HL-60 (cell line): Measurements from ENCODE around the gene MST1R.

Source experiments
- DNase-seq, 2 experiments: peaks; one replicate each; pipeline ENCODE4 v3.0.0-alpha.2; 2010 to 2020; ENCODE audit warnings: low read depth in 1 of 2, low spot score in 1 of 2
- H3K27ac ChIP-seq: fragments of 250-450 bp; sonication (Bioruptor Pico); replicated peaks from 2 replicates; pipeline ENCODE4 v1.5.1; 2020; ENCODE audit warnings: mild to moderate bottlenecking, moderate library complexity
- H3K27me3 ChIP-seq: fragments of 250-450 bp; sonication (Bioruptor Pico); 2 replicates; pipeline ENCODE4 v1.5.1; 2021; ENCODE audit warnings: mild to moderate bottlenecking, moderate library complexity; ENCODE audit not compliant: insufficient read depth, poor library complexity, severe bottlenecking
- H3K4me3 ChIP-seq: replicated peaks from 2 replicates; pipeline ENCODE4 v1.5.1; 2011; ENCODE audit warnings: mild to moderate bottlenecking, control low read depth, low read length; ENCODE audit not compliant: insufficient read depth
- CTCF ChIP-seq: IDR thresholded peaks from one replicate; pipeline ENCODE4 v1.5.1; 2011; ENCODE audit warnings: low read length, control low read depth, inconsistent platforms; ENCODE audit not compliant: insufficient read depth
- GABPA ChIP-seq: IDR thresholded peaks from 2 replicates; pipeline ENCODE4 v1.6.1; 2012; ENCODE audit warnings: low read depth
- POLR2AphosphoS5 ChIP-seq: IDR thresholded peaks from 2 replicates; pipeline ENCODE4 v1.6.1; 2012; ENCODE audit warnings: low read depth
- REST ChIP-seq: IDR thresholded peaks from 2 replicates; pipeline ENCODE4 v1.6.1; 2012; ENCODE audit warnings: low read depth; ENCODE audit not compliant: insufficient replicate concordance
- SPI1 ChIP-seq: IDR thresholded peaks from 2 replicates; pipeline ENCODE4 v1.6.1; 2012; ENCODE audit warnings: low read depth, mild to moderate bottlenecking, borderline replicate concordance

The MST1R gene

DNA sequence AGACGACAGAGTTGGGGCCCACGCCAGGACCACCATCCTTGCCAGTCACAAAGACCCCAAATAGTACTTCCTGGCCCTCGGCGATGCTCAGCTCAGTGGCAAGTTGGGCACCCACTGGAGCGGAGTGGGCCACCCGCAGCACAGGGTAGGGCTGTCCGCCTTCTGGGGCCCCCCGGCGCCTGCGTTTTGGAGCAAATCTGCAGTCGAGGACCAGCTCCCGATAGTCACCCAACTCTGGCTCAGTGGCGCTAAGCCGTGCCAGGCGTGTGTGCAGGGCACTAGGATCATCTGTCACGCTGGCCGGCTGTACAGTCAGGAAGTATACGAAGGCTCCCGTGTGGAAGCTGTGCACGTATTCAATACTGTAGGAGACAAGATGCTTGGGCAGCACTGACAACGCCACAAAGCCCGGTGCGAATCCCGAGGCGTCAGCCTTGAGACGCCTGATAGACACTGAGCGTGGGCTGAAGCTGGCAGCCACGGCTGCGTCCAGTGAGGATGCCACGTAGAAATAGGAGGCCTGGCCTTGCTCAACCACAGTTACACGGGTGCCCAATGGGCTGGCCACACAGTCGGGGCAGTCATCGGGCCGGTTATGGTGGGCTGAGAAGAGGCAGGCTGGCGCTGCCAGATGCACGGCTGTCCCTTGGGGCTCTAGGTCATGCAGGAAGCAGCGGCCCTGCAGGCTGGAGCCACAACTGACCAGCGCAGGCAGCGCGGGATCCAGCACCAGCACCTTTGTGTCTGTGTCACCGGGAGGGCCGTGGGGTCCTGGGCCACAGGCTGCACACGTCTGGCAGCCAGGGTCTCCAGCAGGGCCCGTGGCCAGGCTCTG lies 945 bp downstream of the MST1R start:
- TF ChIP-seq SPI1 (no peak), POLR2AphosphoS5 (no peak), REST (no peak), GABPA (no peak)
- no peak for DNase-seq
- Histone ChIP-seq H3K27me3 (peaks cover 2% of the 10 kb centered on the region), H3K4me3 (no peak overlapping the region), H3K27ac (no peak overlapping the region)

- DNase-seq: no peak
- Histone ChIP-seq H3K27me3 (peaks cover 2% of the 10 kb centered on the region), H3K4me3 (no peak overlapping the region), H3K27ac (no peak overlapping the region)
- TF ChIP-seq REST: no peak
- no peak for TF ChIP-seq SPI1
- TF ChIP-seq POLR2AphosphoS5: no peak
- no peak for TF ChIP-seq GABPA
- TF ChIP-seq CTCF: no peak
These were observed 2.0 kb downstream of the MST1R start for GRCh38 chr3:49901366-49902339.

DNA sequence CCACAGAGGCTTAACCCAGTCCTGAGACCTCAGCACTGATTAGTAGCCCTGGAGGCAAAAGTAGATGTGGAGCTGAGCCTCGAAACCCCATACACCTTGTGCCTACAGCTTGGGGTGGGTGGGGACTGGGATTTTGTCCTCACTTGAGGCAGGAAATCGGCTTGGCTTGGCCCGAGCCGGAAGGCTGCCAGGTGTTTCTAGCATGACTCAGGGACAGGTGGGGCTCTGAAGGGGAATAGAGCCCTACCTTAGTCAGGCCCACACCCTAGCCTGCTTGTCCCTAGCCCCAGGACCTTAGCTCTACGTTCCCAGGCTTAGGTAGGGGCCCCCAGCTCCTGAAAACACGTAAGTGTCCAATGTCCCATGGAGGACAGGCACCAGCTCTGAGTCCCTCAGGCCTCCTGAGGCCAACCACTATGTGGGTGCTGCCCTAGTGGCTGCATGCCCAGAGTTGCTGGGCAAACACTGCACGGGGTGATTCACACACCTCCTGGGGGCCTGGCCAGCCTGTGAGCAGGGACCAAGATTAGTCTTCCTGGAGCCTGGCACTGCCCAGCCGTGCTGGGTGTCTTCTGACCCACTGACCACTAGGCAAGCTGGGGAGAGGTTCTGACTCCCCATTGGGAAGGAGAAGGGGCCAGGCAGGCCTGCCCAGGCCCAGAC lies 3.1 kb downstream of the MST1R start:
- no peak for DNase-seq
- no peak overlapping the region for H3K27ac ChIP-seq
- TF ChIP-seq POLR2AphosphoS5 (no peak), GABPA (no peak), REST (no peak), SPI1 (no peak), CTCF (no peak)
- H3K4me3 ChIP-seq: no peak overlapping the region
- peaks cover 2% of the 10 kb centered on the region for H3K27me3 ChIP-seq
